HUDEP-2 (cell line): ENCODE measurements around the gene SSR3.
"Not testable (repeated sequence)": the region's sequence is repeated elsewhere in the genome, so short reads cannot be mapped to it uniquely, and the experiment has no call there.

ENCODE experiments used
- DNase-seq, 76 experiments: peaks; one replicate each; lab custom pipeline; 2025; ENCODE audit not compliant: unreplicated experiment in 76 of 76; lab: John Stamatoyannopoulos, UW

SSR3 gene

GRCh38 chr3:156576651-156577348 lies 21.9 kb upstream of the SSR3 start:
- no peak for DNase-seq

GRCh38 chr3:156576051-156576450 lies 21.1 kb upstream of the SSR3 start:
- DNase-seq = no peak

- DNase-seq = no peak
Observed at GRCh38 chr3:156575641-156576040, 20.7 kb upstream of the SSR3 start.

- not testable (repeated sequence) for DNase-seq
Observed at GRCh38 chr3:156569881-156570280, 15.0 kb upstream of the SSR3 start.

- DNase-seq = not testable (repeated sequence)
Observed at GRCh38 chr3:156569016-156569415, 14.1 kb upstream of the SSR3 start.

- DNase-seq = no peak
Observed at GRCh38 chr3:156563900-156564682, 9.2 kb upstream of the SSR3 start.

- DNase-seq = not testable (repeated sequence)
Observed at GRCh38 chr3:156562486-156562885, 7.6 kb upstream of the SSR3 start.

- DNase-seq = no peak
Observed at GRCh38 chr3:156561533-156561932, 6.6 kb upstream of the SSR3 start.

- DNase-seq = no peak
Observed at GRCh38 chr3:156559321-156559720, 4.4 kb upstream of the SSR3 start.

GRCh38 chr3:156558389-156558788 lies 3.5 kb upstream of the SSR3 start:
- peak in 16 of 76 experiments; percentile 1 to 49 (median 22) for DNase-seq

GRCh38 chr3:156554515-156554841 lies 439 bp downstream of the SSR3 start:
- peak in 1 of 76 experiments; percentile 33 for DNase-seq

GRCh38 chr3:156553705-156554356 lies 1.1 kb downstream of the SSR3 start:
- DNase-seq = peak in 32 of 76 experiments; percentile 2 to 53 (median 20)

- no peak for DNase-seq
Observed at GRCh38 chr3:156552973-156553372, 1.9 kb downstream of the SSR3 start.

GRCh38 chr3:156551746-156552145 lies 3.2 kb downstream of the SSR3 start:
- DNase-seq = no peak

GRCh38 chr3:156551261-156551660 lies 3.7 kb downstream of the SSR3 start:
- no peak for DNase-seq

GRCh38 chr3:156548902-156549301 lies 6.0 kb downstream of the SSR3 start:
- DNase-seq = no peak

- DNase-seq = no peak
Observed at GRCh38 chr3:156548041-156548687, 6.8 kb downstream of the SSR3 start.

GRCh38 chr3:156547637-156548036 lies 7.3 kb downstream of the SSR3 start:
- no peak for DNase-seq

GRCh38 chr3:156543043-156543555 lies 11.8 kb downstream of the SSR3 start:
- no peak for DNase-seq

GRCh38 chr3:156542101-156543042 lies 12.5 kb downstream of the SSR3 start:
- no peak for DNase-seq
